ENCODE measurements around the gene DGKA.
"Not testable (repeated sequence)": the region's sequence is repeated elsewhere in the genome, so short reads cannot be mapped to it uniquely, and the experiment has no call there.

DGKA gene

DNA sequence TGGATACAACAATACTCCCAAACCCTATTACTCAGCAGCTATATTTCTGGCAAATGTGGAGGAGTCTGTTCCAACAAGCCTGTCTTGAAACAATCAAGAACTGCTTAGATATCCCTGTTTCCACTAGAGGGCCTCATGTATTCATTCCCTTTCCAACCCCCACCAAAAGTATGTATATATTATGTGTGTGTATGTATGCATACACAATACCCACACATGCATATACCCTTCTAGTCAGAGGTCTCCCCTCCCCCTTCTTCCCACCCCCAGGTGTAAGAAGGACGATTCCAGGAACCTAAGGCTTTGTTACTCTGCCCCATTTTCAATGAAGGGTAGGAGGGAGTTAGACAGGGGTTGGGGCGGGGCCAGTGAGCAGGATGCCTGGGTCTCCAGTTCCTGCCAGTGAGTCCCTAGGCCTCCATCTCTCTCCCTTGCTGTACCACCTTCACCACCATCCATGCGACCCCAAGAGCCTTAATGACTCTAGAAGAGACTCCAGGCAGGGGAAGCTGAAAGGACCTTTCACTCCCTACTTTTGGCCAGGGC is at the start of gene DGKA:
DGKA (plus strand) TSS at position 392 of the 546 bp plus-strand sequence. CDS start 5,342 bp downstream, outside the sequence.
- no peak for DNase-seq (ENCODE audit: low read depth, low spot score)

DNA sequence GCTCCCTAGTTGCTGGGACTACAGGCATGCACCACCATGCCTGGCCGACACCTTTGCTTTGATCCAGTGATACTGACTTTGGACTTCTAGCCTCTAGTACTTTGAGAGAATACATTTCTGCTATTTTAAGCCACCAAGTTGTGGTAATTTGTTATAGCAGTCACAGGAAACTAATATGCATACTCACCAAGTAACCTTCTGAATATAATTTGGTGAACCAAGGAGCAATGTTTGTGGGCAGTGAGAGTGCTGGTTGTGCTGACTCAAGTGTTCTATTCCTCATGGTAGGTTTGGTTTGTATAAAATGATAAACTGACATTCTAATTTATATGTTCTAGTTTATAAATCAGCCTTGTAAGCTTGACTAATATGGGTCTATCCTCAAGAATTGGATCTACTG is 45.8 kb upstream of the DGKA start:
- no peak for DNase-seq (ENCODE audit: low read depth, low spot score)

DNA sequence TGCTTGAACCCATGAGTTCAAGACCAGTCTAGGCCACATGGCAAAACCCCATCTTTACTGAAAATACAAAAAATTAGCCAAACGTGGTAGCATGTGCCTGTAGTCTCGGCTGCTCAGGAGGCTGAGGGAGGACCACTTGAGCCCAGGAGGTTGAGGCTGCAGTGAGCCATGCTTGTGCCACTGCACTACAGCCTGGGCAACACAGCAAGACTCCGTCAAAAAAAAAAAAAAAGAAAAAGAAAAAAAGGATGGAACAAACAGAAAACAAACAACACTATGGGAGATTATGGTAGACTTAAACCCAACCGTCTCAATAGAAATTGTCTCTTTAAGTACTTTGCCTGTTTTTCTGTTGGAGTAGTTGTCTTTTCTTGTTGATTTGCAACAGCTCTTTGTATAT is 39.7 kb upstream of the DGKA start:
- DNase-seq (ENCODE audit: low read depth, low spot score) = no peak

DNA sequence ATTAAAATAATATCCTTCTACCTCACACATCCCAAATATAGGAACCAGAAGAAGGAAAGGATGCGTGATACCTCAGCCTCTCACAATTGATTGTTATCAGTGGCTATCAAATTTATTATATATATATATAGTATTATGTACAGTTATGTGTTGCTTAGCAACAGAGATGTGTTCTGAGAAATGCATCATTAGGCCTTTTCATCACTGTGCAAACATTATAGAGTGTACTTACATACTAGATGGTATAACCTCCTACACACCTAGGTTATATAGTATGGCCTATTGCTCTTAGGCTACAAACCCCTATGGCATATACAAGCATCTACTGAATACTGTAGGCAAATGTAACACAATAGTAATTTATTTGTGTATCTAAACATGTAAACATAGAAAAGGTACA is 37.2 kb upstream of the DGKA start:
- DNase-seq (ENCODE audit: low read depth, low spot score) = no peak

DNA sequence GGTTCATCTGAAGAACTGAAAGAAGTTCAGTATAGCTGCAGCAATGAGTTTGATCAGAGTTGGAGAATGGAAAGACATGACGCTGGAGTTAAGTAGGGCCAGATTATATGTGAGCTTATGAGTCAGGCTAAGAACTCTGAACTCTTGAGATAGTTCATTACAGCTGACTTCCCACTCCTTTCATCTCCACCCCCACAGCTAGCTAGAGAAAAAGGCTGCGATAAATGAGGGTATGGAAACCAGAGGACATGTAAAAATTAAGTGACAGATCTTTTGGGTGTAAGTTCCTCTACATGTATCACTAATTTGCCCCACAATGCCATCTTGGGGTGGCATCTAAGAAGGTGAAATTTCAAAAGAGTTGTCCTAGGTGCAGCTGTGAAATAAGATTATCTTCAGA is 31.9 kb upstream of the DGKA start:
- no peak for DNase-seq (ENCODE audit: low read depth, low spot score)

DNA sequence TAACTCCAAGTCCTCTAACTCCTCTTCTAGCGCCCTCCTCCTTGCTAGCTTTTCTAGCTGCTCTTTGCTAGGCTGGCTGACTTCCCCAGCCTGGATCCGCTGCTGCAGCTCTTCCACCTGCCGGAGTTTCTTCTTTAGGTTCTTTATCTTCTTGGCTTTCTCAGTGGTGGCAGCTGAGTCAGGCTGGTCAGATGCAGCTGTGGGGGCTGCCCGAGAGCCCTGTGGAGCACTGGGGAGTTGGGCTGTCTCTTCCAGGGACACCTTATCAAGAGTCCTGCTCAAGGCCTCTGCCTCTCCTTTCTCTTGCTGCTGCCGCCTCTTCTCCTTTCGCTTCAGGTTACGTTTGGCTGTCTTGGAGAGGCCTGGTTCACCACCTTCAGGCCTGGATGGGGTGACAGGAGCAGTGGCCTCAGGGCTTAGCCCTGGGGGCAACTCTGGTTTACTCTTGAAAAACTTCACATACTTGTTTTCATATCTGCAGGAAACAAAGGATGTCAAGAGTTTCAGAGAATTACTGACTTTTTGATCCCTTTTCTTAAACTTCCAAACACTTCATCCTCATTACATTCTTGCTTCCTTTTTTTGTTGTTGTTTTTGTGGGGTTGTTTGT is 29.0 kb upstream of the DGKA start:
- DNase-seq (ENCODE audit: low read depth, low spot score) = no peak

DNA sequence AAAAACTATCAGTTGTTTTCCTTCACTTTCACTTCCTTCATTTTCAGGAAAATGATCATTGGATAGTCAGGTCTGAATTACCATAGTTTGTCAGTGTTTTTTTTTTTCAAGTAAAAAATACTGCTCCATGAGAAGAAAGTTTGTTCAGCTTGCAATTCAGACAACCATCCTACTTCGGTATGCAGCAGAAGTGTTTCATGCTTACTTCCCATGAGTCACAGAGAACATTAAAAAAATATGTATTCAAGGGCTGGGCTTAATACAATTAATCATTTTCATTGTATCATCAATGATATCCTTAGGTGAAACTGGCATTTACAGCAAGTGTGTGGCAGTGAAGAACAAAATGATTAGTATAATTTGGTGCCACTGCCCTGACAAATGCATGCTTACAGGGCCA is 24.9 kb upstream of the DGKA start:
- no peak for DNase-seq (ENCODE audit: low read depth, low spot score)

DNA sequence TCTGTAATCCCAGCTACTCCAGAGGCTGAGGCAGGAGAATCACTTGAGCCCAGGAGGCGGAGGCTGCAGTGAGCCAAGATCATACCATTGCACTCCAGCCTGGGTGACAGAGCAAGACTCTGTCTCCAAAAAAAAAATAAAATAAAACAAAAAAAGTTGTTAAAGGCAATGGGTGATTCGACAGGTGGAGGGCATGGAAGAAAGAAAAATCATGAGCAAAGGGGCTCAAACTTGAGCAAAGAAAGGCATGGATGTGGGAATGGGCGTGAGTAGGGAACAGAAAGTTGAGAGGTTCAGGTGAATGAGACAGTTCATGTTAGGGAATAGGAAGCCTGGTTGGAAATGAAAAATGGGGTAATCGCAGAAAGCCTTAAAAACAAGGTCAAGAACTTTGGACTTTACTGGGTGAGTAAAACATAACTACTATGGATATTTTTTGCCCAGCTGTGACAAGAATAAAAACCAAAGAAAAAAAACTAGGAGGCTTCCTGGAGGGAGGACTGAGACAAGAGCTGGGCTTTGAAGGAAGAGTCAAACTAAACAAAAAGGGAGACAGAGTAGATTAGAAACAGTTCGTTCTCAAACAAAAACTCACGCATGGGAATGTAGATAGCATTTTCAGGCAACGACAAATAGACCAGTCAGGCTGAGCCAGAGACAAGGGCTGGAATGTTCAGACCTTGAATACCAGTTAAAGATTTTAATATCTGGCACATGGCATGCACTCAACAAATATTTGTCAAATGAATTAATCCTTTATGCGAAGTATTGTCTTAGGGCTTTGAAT is 22.0 kb upstream of the DGKA start:
- no peak for DNase-seq (ENCODE audit: low read depth, low spot score)

DNA sequence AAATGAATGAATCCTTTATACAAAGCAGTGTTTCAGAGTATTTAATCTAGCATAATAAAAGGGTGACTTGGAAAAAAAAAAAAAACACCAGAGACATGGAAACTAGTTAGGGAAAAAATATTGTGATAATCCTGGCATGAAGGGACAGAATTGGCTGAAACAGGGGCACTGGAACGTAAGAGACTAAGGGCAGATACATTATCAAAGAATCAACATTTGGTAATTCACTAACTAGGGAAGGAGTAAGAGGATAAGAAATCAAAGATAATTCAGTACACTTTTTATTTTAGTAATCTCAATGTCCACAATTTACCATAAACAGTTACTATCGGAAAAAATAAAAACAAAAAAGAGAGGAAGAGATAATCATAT is 21.5 kb upstream of the DGKA start:
- DNase-seq (ENCODE audit: low read depth, low spot score) = no peak

DNA sequence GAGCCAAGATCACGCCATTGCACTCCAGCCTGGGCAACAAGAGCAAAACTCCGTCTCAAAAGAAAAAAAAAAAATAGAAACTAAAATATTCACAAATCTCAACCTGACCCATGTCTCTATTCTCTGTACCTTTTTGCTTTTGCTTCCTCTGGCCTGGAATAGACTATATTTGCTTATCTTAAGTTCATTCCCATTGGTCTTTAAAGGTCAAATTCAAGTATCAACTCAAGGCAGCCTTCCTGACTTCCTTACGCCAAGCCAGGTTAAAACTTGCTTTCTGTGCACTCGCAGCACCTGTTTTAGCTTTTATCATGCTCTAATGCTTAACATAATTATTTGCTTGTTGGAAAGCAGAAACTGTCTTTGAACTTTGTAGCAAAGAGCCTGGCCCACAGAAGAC is 18.1 kb upstream of the DGKA start:
- DNase-seq (ENCODE audit: low read depth, low spot score) = no peak

DNA sequence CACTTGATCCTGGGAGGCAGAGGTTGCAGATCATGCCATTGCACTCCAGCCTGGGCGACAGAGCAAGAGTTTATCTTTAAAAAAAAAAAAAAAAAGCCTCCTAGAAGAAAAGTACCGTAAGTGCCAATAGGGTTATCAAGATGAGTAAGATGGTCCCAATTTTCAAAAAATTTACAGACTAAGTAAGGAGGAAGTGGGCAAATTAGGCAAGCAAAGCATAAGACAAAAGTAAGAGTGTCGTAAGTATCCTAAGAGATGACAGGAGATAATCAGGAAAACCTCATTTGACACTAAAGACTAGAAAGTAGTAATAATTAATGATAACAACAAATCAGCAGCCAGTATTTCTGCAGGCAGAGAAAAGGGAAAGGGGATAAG is 15.5 kb upstream of the DGKA start:
- no peak for DNase-seq (ENCODE audit: low read depth, low spot score)

DNA sequence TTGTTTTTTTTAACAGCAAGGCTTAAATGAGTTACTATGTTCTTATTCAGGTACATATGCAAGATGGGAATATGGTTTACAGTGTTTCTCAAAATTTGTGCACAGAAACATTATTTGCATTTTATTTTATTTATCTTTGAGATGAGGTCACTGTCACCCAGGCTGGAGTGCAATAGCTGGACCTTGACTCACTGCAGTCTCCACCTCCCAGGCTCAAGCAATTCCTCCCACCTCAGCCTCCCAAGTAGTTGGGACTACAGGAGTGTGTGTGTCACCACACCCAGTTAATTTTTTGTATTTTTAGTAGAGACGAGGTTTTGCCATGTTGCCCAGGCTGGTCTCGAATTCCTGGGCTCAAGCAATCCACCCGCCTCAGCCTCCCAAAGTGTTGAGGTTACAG is 11.9 kb upstream of the DGKA start:
- DNase-seq (ENCODE audit: low read depth, low spot score) = not testable (repeated sequence)

DNA sequence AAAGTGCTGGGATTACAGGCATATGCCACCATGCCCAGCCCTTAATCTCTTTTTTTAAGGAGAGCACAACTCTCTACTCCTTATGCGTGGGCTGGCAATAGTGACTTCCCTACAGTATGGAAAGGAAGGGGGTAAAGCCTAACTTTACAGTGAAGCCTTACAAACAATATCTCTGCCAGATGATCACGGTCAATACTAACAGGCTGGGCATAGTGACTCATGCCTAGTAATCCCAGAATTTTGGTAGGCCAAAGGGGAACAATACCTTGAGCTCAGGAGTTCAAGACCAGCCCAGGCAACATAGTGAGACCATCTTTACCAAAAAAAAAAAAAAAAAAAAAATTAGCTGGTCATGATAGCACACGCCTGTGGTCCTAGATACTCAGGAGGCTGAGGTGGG is 8.8 kb upstream of the DGKA start:
- no peak for DNase-seq (ENCODE audit: low read depth, low spot score)

DNA sequence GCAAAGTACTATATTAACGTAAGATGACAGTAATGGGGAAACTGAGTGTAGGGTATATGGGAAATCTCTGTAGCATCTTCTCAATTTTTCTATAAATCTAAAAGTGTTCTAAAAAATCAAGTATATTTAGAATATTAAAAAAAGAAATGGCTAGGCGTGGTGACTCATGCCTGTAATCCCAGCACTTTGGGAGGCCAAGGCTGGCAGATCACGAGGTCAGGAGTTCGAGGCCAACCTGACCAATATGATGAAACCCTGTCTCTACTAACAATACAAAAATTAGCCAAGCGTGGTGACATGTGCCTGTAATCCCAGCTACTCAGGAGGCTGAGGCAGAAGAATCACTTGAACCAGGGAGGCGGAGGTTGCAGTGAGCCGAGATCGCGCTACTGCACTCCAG is 7.3 kb upstream of the DGKA start:
- DNase-seq (ENCODE audit: low read depth, low spot score) = not testable (repeated sequence)

DNA sequence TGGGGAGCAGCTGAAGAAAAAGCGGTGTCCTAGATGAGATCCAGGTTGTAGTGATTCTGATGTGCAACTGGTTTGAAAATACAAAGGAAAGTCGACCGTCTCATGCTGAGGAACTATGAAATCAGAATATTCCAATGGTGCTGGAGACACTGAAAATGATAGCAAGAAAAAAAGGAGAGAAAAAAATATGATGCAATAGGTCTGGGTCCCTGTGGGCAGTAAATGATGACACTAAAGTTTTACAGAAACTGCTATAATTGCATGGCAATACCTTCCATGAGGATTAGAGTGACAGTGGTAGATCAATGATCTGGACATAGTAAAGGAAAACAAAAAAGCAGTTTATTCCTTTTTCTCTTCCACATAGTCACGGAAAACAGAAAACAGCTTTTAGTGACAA is 5.6 kb upstream of the DGKA start:
- DNase-seq (ENCODE audit: low read depth, low spot score) = no peak

DNA sequence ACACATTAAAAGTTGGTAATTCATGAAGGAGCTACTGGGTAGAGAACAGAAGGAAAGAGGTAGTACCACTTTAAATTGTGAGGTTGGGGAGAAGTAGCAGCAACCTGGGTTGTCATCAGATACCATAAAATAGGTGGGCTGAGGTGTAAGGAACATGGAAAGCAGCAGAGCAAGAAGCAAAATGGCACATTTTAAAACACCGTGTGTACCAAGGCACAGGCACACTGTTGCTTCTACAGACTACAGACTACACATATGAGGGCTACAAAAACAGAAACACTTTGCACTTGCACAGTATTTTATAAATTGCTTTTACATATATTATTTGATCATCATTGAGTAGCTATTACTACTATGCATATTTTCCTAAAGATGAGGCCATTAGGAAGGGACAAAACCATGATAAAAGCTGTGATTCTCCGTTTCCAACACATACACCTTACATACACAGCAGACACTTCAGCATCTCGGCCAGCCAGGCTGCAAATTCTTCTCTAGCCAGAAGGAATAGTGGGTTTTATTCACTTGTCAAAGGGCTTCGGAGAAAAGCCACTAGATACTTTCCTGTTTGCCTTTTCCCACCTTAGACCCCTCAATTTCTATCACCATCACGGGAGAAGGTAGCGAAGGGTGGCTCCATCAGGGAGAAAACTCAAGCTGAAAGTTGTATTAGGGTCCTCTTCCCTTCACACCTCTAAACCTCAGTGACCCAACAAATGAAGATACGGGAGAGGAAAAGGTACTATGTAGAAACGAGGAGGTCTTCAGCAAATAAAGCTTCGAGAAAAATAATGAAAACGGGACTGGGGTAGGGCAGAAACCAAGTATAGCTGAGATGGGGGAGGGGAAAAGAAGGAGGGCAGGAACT is 4.9 kb upstream of the DGKA start:
- no peak for DNase-seq (ENCODE audit: low read depth, low spot score)

DNA sequence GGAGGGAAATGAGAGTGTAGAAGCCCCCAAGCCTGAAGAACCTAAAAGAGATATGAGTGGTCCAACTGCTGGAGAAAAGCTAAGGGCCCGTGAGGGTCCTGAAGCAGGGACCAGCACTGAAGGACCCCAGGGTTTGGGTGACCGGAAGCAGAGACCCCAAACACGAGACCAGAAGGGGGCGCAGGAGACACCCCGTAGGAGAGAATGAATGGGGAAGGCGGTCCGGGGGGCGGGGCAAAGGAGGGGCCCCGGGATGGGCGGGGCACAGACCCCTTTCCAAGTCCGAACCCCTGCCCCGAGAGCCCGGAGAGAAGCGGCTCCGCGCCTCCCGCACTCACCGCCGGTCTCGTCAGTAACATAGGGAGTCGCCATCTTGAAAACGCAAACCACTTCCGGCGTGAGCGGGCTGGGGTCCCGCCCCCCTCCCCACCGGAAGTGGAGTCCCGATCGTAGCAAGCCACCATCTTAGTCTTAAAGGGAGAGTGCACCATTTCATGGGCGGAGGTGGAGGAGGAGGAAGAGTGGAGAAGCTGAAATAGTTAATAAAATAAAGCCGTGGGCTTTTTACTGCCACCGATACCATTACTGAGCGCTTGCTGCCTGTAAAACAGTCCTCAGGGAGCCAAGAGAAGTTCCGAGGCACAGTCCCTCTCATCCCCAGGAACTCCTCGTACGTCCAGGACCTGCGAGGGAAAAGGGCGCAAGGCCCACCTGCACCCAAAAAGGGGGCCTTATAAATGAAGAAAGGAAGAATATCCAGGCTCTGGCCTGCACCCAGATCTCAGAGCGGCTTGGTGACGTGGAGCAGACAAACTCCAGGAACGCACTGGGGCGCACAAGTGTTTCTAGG is 4.0 kb upstream of the DGKA start:
- peak; percentile 71 for DNase-seq (ENCODE audit: low read depth, low spot score)

DNA sequence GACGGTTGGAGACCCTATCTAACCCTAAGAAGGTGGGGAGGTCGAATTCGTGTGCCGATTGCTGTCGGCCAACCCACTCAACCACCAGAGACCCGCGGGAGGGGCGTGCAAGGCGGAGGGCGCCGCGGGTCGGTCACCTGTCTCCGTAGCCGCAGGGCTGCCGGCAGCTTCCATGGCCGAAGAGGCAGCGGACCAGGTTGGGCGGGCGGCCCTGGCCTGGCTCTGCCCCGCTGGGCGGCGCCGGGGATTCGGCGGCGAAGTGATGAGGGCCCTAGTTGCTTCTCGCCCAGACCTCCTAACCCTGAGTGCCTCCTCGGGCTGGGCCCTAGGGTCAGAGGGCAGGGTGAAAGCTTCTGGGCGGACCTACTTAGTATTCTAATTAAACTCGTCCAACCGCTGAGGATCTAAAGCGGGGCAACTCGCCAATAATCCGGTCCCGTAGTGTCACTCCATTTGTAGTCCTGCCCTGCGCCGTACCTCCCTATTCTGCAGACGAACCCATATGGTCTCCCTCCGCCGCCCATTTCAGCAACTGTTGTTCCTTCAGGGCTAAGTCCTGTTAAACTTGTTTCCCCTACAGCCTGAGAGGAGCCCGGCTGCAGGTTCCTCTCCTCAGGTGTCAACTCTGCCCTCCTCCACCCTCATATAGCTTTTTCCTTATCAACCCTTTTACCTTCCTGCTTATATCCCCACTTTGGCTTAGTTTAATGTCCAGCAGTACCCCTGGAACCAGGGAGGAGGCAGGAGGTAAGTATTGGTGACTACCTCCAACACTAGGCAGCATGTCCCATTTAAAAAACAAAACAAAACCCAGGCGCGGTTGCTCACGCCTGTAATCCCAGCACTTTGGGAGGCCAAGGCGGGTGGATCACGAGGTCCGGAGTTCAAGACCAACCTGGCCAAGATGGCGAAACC is 3.1 kb upstream of the DGKA start, which contains the start of gene PYM1:
PYM1 (minus strand) TSS at position 307 of the 915 bp plus-strand sequence; CDS start at position 174, 133 bp downstream.
- no peak for DNase-seq (ENCODE audit: low read depth, low spot score)

DNA sequence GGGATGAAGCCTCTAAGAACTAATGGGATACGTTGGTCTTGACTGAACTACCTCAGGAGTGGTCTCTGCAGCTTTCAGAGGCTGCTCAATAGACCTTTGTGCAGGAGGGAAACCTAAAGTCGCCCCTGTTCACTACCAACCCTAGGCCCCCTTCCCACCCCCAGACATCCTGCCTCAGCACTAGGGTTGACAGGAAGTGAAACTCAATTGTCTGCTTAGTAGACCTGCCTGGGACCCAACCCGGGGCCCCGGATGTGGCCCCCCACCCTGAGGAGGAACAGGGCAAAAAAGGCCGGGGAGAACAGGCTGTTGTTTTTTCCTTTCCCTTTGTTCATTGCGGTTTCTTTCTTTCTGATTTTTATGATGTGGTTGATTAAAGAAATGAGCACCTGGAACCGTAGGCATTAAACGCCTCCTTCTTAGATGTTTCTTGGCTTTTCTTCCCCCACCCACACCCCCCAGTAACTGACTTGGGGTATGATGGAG is 1.6 kb upstream of the DGKA start:
- no peak for DNase-seq (ENCODE audit: low read depth, low spot score)

DNA sequence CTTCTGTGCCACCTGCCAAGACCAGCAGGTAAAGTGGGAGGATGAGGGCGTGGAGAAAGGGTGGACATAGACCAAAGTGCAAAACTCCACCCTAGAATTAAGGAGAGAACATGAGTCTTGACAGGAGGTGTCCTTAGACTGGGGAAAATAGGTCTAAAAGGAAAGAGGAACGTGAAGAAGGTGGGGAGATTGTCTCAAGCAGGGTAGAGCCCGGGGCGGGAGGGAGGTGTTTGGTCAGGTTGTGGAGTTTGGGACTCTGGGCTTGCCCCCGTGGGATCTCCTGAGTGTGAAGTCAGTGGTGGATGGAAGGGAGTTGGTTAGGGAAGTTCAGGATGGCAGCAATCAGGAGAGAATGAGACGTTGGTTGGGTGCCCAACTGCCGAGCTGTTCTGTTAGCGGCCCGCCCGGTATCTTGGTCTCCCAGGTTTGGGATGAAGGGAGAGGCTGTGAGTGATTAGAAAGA is 386 bp downstream of the DGKA start:
- no peak for DNase-seq (ENCODE audit: low read depth, low spot score)
